ENCODE measurements around the gene NOS1. TPM values are rescaled to one million over a fixed set of nuclear protein-coding genes. Genes with fewer than 3 reads are reported as not detected.

The NOS1 gene
- total RNA-seq, 1 donor from 2014 or later: 0.05 TPM

DNA sequence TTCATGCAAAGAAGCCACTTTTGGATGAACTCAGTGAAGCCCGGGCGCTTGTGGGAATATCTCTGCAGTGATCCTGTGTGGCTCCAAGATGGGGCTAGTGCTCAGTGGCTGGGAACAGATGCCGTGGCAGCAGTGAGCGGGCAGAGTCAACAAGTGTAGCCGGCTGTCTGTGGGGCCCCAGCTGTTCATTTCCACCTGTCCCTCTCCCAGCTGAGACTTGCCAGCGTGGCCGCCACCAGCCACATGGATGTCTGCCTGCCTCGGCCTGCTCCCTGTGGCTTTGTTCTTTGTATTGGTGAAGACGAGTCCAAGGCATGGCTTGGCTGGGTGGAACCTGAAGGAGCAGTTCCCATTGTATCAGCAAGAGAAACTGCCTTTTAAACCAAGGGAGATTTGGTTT lies 77.3 kb downstream of the NOS1 start:
- Mint-ChIP-seq H3K27me3 (ENCODE audit: unreplicated experiment) (no peaks in the 10 kb centered on the region), H3K4me1 (ENCODE audit: unreplicated experiment) (no peaks in the 10 kb centered on the region), H3K36me3 (ENCODE audit: unreplicated experiment) (no peaks in the 10 kb centered on the region), H3K9me3 (ENCODE audit: unreplicated experiment) (peaks cover 3% of the 10 kb centered on the region), H3K4me3 (ENCODE audit: unreplicated experiment) (no peak overlapping the region), H3K27ac (ENCODE audit: unreplicated experiment) (no peak overlapping the region)
- no peak for DNase-seq (ENCODE audit: extremely low spot score, unreplicated experiment)
- TF ChIP-seq, protein P1, sequence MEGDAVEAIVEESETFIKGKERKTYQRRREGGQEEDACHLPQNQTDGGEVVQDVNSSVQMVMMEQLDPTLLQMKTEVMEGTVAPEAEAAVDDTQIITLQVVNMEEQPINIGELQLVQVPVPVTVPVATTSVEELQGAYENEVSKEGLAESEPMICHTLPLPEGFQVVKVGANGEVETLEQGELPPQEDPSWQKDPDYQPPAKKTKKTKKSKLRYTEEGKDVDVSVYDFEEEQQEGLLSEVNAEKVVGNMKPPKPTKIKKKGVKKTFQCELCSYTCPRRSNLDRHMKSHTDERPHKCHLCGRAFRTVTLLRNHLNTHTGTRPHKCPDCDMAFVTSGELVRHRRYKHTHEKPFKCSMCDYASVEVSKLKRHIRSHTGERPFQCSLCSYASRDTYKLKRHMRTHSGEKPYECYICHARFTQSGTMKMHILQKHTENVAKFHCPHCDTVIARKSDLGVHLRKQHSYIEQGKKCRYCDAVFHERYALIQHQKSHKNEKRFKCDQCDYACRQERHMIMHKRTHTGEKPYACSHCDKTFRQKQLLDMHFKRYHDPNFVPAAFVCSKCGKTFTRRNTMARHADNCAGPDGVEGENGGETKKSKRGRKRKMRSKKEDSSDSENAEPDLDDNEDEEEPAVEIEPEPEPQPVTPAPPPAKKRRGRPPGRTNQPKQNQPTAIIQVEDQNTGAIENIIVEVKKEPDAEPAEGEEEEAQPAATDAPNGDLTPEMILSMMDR (IDR thresholded peaks at IDR 0.05): no peak

DNA sequence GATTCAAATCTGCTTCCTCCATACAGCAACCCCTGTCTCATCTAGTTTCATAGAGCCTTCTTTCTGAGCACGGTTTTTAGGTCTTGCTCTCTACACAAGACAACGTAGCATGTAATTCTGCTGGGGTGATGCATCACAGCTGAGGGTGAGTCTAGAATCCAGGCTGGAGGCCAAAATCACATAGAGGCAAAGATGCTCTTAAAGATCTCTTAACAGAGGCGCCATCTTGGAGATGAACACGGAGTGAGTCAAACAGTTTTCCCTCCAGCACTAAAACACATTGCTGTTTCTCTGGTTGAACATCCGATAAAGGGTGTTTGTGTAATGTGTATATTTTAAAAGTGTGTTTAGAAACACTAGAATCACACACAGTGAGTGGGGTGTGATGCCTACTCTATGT lies 78.9 kb downstream of the NOS1 start:
- DNase-seq (ENCODE audit: extremely low spot score, unreplicated experiment): no peak
- no peaks in the 10 kb centered on the region for H3K4me1 Mint-ChIP-seq (ENCODE audit: unreplicated experiment)
- H3K27ac Mint-ChIP-seq (ENCODE audit: unreplicated experiment): no peak overlapping the region
- TF ChIP-seq, protein P1 (IDR thresholded peaks at IDR 0.05): no peak
- no peak overlapping the region for H3K4me3 Mint-ChIP-seq (ENCODE audit: unreplicated experiment)
- H3K9me3 Mint-ChIP-seq (ENCODE audit: unreplicated experiment): no peaks in the 10 kb centered on the region
- no peaks in the 10 kb centered on the region for H3K27me3 Mint-ChIP-seq (ENCODE audit: unreplicated experiment)
- H3K36me3 Mint-ChIP-seq (ENCODE audit: unreplicated experiment): no peaks in the 10 kb centered on the region

DNA sequence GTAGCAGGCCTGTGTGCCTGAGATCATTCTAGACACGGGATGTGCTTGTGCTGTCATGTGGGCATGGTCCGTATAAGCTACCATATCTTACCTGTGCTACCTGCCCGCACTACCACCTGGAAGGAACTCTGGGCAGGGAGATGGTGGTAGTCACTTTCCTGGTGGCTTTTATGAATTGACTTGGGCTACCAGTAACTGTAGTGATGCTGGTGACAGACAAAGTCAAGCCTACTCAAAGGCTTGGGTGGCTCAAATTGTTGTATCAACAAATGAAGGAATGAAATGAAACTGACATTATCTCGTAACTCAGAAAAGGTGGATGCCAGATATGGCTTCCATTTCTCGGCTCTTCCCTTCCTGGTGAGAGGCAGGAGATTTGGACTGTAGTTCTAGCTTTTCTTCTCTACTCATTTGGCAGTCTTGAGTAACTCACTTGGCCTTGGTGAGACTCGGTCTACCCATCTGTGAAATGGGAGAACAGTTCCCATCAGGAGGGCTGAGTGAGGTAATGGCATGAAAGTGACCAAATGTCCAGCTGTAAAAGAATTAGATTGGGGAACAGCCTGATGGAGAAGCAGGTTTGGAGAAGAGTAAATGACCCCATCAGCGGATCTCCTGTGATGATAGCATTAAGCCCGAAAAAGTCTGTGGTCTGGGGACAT lies 81.3 kb downstream of the NOS1 start:
- Mint-ChIP-seq H3K27me3 (ENCODE audit: unreplicated experiment) (no peaks in the 10 kb centered on the region), H3K9me3 (ENCODE audit: unreplicated experiment) (no peaks in the 10 kb centered on the region), H3K4me3 (ENCODE audit: unreplicated experiment) (no peak overlapping the region), H3K27ac (ENCODE audit: unreplicated experiment) (no peak overlapping the region), H3K36me3 (ENCODE audit: unreplicated experiment) (no peaks in the 10 kb centered on the region), H3K4me1 (ENCODE audit: unreplicated experiment) (no peaks in the 10 kb centered on the region)
- no peak for DNase-seq (ENCODE audit: extremely low spot score, unreplicated experiment)
- TF ChIP-seq, protein P1 (IDR thresholded peaks at IDR 0.05): no peak

DNA sequence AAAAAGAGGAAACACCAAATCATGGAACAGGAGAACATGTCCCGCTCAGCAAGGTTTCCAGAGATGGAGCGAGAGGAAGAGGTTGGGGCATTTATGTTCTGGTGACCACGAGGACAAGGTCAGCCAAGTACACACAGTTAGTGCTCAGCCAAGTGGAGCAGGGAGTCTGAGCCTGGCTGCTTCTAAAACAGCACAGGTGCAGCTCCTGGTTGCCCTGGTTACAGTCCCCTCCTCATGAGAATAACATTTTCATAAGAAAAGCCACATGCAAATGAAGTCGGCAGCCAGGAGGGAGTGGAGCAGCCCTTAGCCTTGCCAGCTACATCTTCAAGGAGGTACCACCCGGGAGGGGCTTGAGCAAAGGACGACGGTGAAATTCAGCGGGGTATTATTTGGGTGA lies 81.8 kb downstream of the NOS1 start:
- TF ChIP-seq, protein P1 (IDR thresholded peaks at IDR 0.05): no peak
- Mint-ChIP-seq H3K4me1 (ENCODE audit: unreplicated experiment) (no peaks in the 10 kb centered on the region), H3K27ac (ENCODE audit: unreplicated experiment) (no peak overlapping the region), H3K4me3 (ENCODE audit: unreplicated experiment) (no peak overlapping the region), H3K9me3 (ENCODE audit: unreplicated experiment) (no peaks in the 10 kb centered on the region), H3K27me3 (ENCODE audit: unreplicated experiment) (no peaks in the 10 kb centered on the region), H3K36me3 (ENCODE audit: unreplicated experiment) (no peaks in the 10 kb centered on the region)
- no peak for DNase-seq (ENCODE audit: extremely low spot score, unreplicated experiment)

DNA sequence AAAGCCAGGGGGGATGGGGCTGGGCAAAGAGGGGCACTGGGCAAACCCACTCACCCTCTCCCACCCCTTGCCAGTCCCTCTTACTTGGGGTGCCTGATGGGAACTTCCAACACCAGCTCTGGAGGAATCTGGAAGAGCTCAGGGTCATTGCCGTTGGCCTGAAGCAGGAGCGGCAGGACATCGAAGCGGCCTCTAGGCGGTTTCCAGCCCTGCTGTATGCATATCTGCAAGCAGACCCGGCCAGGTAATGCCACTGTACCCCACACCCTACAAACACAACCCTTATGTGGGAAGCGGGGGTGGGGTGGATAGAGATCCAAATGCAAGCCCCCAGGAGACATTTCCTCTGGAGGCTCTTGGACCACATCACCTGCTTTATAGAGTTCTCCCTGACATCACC lies 83.6 kb downstream of the NOS1 start:
- no peaks in the 10 kb centered on the region for H3K27me3 Mint-ChIP-seq (ENCODE audit: unreplicated experiment)
- no peak for DNase-seq (ENCODE audit: extremely low spot score, unreplicated experiment)
- no peaks in the 10 kb centered on the region for H3K36me3 Mint-ChIP-seq (ENCODE audit: unreplicated experiment)
- no peak overlapping the region for H3K27ac Mint-ChIP-seq (ENCODE audit: unreplicated experiment)
- TF ChIP-seq, protein P1 (IDR thresholded peaks at IDR 0.05): no peak
- no peaks in the 10 kb centered on the region for H3K4me1 Mint-ChIP-seq (ENCODE audit: unreplicated experiment)
- no peak overlapping the region for H3K4me3 Mint-ChIP-seq (ENCODE audit: unreplicated experiment)
- H3K9me3 Mint-ChIP-seq (ENCODE audit: unreplicated experiment): no peaks in the 10 kb centered on the region

Data from osteocyte (in vitro differentiated cells).